ENCODE measurements around the gene SASH1. TPM values are rescaled to one million over a fixed set of nuclear protein-coding genes. Genes with fewer than 3 reads are reported as not detected.

SASH1 gene
- total RNA-seq, 2 donors from 2014 or later, result 14.9 to 16.4 TPM

GRCh38 chr6:148453906-148454305 is 111.3 kb downstream of the SASH1 start:
- Histone ChIP-seq H3K4me3 (no peak overlapping the region), H3K4me1 (no peaks in the 10 kb centered on the region), H3K36me3 (no peaks in the 10 kb centered on the region), H3K27ac (no peak overlapping the region), H3K27me3 (no peaks in the 10 kb centered on the region), H3K9ac (ENCODE audit: low read depth in 2 of 2, low read length in 2 of 2) (no peak overlapping the region), H3K9me3 (no peaks in the 10 kb centered on the region)
- no peak for TF ChIP-seq CTCF (IDR thresholded peaks at IDR 0.05)
- intact Hi-C loops (cut with DNase I), result no loop called here
- DNase-seq, result no peak

- no peak overlapping the region for H3K27ac ChIP-seq
- no peaks in the 10 kb centered on the region for H3K36me3 ChIP-seq
- DNase-seq, result no peak
- intact Hi-C loops (cut with DNase I), result no loop called here
- H3K9me3 ChIP-seq, result no peaks in the 10 kb centered on the region
- no peak overlapping the region for H3K9ac ChIP-seq (ENCODE audit: low read depth in 2 of 2, low read length in 2 of 2)
- no peaks in the 10 kb centered on the region for H3K27me3 ChIP-seq
- no peak for TF ChIP-seq CTCF (IDR thresholded peaks at IDR 0.05)
- H3K4me3 ChIP-seq, result no peak overlapping the region
- no peaks in the 10 kb centered on the region for H3K4me1 ChIP-seq
Observed at GRCh38 chr6:148455225-148455624, 112.6 kb downstream of the SASH1 start.

GRCh38 chr6:148455674-148456558 is 113.3 kb downstream of the SASH1 start:
- TF ChIP-seq CTCF (IDR thresholded peaks at IDR 0.05), result no peak
- H3K36me3 ChIP-seq, result no peaks in the 10 kb centered on the region
- no peaks in the 10 kb centered on the region for H3K27me3 ChIP-seq
- H3K9ac ChIP-seq (ENCODE audit: low read depth in 2 of 2, low read length in 2 of 2), result no peak overlapping the region
- H3K4me1 ChIP-seq, result no peaks in the 10 kb centered on the region
- no peak overlapping the region for H3K4me3 ChIP-seq
- intact Hi-C loops (cut with DNase I), result no loop called here
- no peaks in the 10 kb centered on the region for H3K9me3 ChIP-seq
- no peak overlapping the region for H3K27ac ChIP-seq
- no peak for DNase-seq

- no peaks in the 10 kb centered on the region for H3K27me3 ChIP-seq
- no peak overlapping the region for H3K9ac ChIP-seq (ENCODE audit: low read depth in 2 of 2, low read length in 2 of 2)
- H3K4me1 ChIP-seq, result no peaks in the 10 kb centered on the region
- no peaks in the 10 kb centered on the region for H3K36me3 ChIP-seq
- H3K4me3 ChIP-seq, result no peak overlapping the region
- intact Hi-C loops (cut with DNase I), result no loop called here
- no peak overlapping the region for H3K27ac ChIP-seq
- no peak for DNase-seq
- no peak for TF ChIP-seq CTCF (IDR thresholded peaks at IDR 0.05)
- no peaks in the 10 kb centered on the region for H3K9me3 ChIP-seq
Observed at GRCh38 chr6:148457137-148457842, 114.7 kb downstream of the SASH1 start.

GRCh38 chr6:148457843-148458159 is 115.2 kb downstream of the SASH1 start:
- intact Hi-C loops (cut with DNase I), result no loop called here
- TF ChIP-seq CTCF (IDR thresholded peaks at IDR 0.05), result no peak

More at GRCh38 chr6:148457843-148458159, 115.2 kb downstream of the SASH1 start:
- no peak for DNase-seq
- H3K36me3 ChIP-seq, result no peaks in the 10 kb centered on the region
- H3K9me3 ChIP-seq, result no peaks in the 10 kb centered on the region
- H3K4me1 ChIP-seq, result no peaks in the 10 kb centered on the region
- no peak overlapping the region for H3K27ac ChIP-seq
- no peaks in the 10 kb centered on the region for H3K27me3 ChIP-seq
- no peak overlapping the region for H3K4me3 ChIP-seq
- no peak overlapping the region for H3K9ac ChIP-seq (ENCODE audit: low read depth in 2 of 2, low read length in 2 of 2)
